Type B pancreatic cell (in vitro differentiated cells): ENCODE measurements around the gene DMXL1. TPM values are rescaled to one million over a fixed set of nuclear protein-coding genes. Genes with fewer than 3 reads are reported as not detected.

Experiments
- DNase-seq: peaks from one replicate; pipeline ENCODE4 v3.0.0; 2021; ENCODE audit warnings: mixed read lengths; ENCODE audit not compliant: unreplicated experiment; ENCODE audit errors: extremely low spot score
- H3K27ac Mint-ChIP-seq: 2 replicates; pipeline ENCODE4 v1.8.0; 2021; ENCODE audit warnings: mild to moderate bottlenecking, mixed read lengths
- H3K27me3 Mint-ChIP-seq: 2 replicates; pipeline ENCODE4 v1.8.0; 2021; ENCODE audit warnings: mixed read lengths
- H3K36me3 Mint-ChIP-seq: 2 replicates; pipeline ENCODE4 v1.8.0; 2021; ENCODE audit warnings: mixed read lengths
- H3K4me1 Mint-ChIP-seq: one replicate; pipeline ENCODE4 v1.8.0; 2021; ENCODE audit warnings: mixed read lengths; ENCODE audit not compliant: unreplicated experiment
- H3K4me3 Mint-ChIP-seq: 2 replicates; pipeline ENCODE4 v1.8.0; 2021; ENCODE audit warnings: mild to moderate bottlenecking, mixed read lengths
- H3K9me3 Mint-ChIP-seq: 2 replicates; pipeline ENCODE4 v1.8.0; 2021; ENCODE audit warnings: mixed read lengths
- total RNA-seq: library from RNA; stranded (reverse); gene quantifications from 2 replicates; pipeline ENCODE4 v1.2.1, GENCODE V29; 2021; ENCODE audit warnings: low replicate concordance
- TF ChIP-seq, protein P1 (sequence below): fragments of 200-600 bp; sonication (generic); conservative IDR thresholded peaks from 2 replicates; pipeline ENCODE4 v1.5.0; 2021; ENCODE audit warnings: antibody characterized with exemption, mild to moderate bottlenecking

The DMXL1 gene
- total RNA-seq, 1 donor from 2014 or later, result 31.2 TPM

DNA sequence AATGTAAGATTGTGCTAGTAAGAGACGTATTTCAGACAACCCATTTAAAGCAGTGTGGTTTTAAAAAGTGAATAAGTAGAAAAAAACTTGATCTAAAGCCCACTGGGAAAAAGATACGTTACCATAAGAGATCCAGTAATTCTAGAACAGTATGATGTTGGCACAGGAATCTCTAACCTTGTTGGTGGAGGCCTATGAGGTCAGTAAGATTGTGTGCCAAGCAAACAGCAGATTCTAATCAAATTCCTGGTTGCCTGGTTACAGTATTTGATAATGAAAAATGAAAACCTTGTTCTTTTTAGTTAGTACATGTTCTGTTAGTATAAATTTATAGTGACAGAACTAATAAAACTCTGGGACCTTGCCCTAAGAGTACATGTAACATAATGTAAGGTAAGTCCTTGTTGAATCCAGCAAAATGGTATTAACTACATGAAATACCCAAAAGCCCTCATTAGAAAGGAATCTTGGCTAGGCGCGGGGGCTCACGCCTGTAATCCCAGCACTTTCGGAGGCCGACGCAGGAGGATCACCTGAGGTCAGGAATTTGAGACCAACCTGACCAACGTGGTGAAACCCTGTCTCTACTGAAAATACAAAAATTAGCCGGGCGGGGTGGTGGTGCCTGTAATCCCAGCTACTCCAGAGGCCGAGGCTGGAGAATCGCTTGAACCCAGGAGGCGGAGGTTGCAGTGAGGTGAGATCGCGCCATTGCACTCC lies 33.2 kb upstream of the DMXL1 start:
- H3K27ac Mint-ChIP-seq, result no peak overlapping the region
- H3K9me3 Mint-ChIP-seq, result peaks cover 3% of the 10 kb centered on the region
- TF ChIP-seq, protein P1, sequence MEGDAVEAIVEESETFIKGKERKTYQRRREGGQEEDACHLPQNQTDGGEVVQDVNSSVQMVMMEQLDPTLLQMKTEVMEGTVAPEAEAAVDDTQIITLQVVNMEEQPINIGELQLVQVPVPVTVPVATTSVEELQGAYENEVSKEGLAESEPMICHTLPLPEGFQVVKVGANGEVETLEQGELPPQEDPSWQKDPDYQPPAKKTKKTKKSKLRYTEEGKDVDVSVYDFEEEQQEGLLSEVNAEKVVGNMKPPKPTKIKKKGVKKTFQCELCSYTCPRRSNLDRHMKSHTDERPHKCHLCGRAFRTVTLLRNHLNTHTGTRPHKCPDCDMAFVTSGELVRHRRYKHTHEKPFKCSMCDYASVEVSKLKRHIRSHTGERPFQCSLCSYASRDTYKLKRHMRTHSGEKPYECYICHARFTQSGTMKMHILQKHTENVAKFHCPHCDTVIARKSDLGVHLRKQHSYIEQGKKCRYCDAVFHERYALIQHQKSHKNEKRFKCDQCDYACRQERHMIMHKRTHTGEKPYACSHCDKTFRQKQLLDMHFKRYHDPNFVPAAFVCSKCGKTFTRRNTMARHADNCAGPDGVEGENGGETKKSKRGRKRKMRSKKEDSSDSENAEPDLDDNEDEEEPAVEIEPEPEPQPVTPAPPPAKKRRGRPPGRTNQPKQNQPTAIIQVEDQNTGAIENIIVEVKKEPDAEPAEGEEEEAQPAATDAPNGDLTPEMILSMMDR, result no peak
- H3K4me3 Mint-ChIP-seq, result no peak overlapping the region
- no peaks in the 10 kb centered on the region for H3K36me3 Mint-ChIP-seq
- no peaks in the 10 kb centered on the region for H3K27me3 Mint-ChIP-seq
- no peak for DNase-seq
- no peaks in the 10 kb centered on the region for H3K4me1 Mint-ChIP-seq

GRCh38 chr5:119048246-119048645 lies 22.6 kb upstream of the DMXL1 start:
- TF ChIP-seq, protein P1, result no peak
- Mint-ChIP-seq H3K4me3 (no peak overlapping the region), H3K27ac (no peak overlapping the region), H3K4me1 (no peaks in the 10 kb centered on the region), H3K36me3 (no peaks in the 10 kb centered on the region), H3K9me3 (no peaks in the 10 kb centered on the region), H3K27me3 (no peaks in the 10 kb centered on the region)
- no peak for DNase-seq

GRCh38 chr5:119049824-119050449 lies 20.9 kb upstream of the DMXL1 start:
- Mint-ChIP-seq H3K36me3 (no peaks in the 10 kb centered on the region), H3K9me3 (no peaks in the 10 kb centered on the region), H3K27me3 (no peaks in the 10 kb centered on the region), H3K4me1 (no peaks in the 10 kb centered on the region), H3K4me3 (no peak overlapping the region), H3K27ac (peak overlapping the region; percentile 21)
- TF ChIP-seq, protein P1, result no peak
- no peak for DNase-seq

GRCh38 chr5:119054101-119054500 lies 16.8 kb upstream of the DMXL1 start:
- TF ChIP-seq, protein P1, result no peak
- Mint-ChIP-seq H3K27ac (no peak overlapping the region), H3K36me3 (no peaks in the 10 kb centered on the region), H3K4me1 (no peaks in the 10 kb centered on the region), H3K27me3 (no peaks in the 10 kb centered on the region), H3K4me3 (no peak overlapping the region), H3K9me3 (no peaks in the 10 kb centered on the region)
- DNase-seq, result no peak

DNA sequence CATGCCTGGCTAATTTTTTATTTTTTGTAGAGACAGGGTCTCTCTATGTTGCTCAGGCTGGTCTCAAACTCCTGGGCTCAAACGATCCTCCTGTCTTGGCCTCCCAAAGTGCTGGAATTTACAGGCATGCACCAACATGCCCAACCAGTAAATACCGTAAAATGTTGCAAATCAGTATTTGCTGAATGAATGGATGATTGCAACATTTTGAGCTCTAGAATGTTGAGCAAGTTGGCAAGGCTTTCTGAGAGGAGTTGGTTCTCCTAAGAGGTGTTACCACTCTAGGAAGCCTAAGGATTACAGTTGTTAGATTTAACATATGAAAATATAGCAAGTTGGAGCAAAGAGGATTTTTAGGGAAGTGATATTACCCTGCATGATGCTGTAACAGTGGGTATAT lies 15.6 kb upstream of the DMXL1 start:
- no peaks in the 10 kb centered on the region for H3K36me3 Mint-ChIP-seq
- TF ChIP-seq, protein P1, result no peak

More for the DNA sequence above, 15.6 kb upstream of the DMXL1 start:
- DNase-seq, result no peak
- Mint-ChIP-seq H3K4me1 (no peaks in the 10 kb centered on the region), H3K27ac (no peak overlapping the region), H3K4me3 (no peak overlapping the region), H3K9me3 (no peaks in the 10 kb centered on the region), H3K27me3 (no peaks in the 10 kb centered on the region)
